ENCODE results near the gene AGBL4.

Gene AGBL4

GRCh38 chr1:48758976-48759375 lies 1264.8 kb downstream of the AGBL4 start:
- POLR2A ChIA-PET: no interaction called here
- TF ChIP-seq ZBTB6 (tag by site-specific recombination; IDR thresholded peaks at IDR 0.05): no peak
- TF ChIP-seq YY2 (tag by site-specific recombination; IDR thresholded peaks at IDR 0.05): no peak
- no peak for TF ChIP-seq ZSCAN5A (tag by site-specific recombination; IDR thresholded peaks at IDR 0.05)
- no peak for TF ChIP-seq ZNF623 (tag by site-specific recombination; IDR thresholded peaks at IDR 0.05)
- no peak for TF ChIP-seq ZNF626 (tag by site-specific recombination; IDR thresholded peaks at IDR 0.05)
- no peak for TF ChIP-seq ZNF23 (tag by site-specific recombination; IDR thresholded peaks at IDR 0.05; ENCODE audit: borderline replicate concordance)
- no peak for TF ChIP-seq ZNF10 (tag by site-specific recombination; IDR thresholded peaks at IDR 0.05)
- TF ChIP-seq ZNF394 (tag by site-specific recombination; IDR thresholded peaks at IDR 0.05; ENCODE audit: borderline replicate concordance): no peak
- TF ChIP-seq, protein P1, sequence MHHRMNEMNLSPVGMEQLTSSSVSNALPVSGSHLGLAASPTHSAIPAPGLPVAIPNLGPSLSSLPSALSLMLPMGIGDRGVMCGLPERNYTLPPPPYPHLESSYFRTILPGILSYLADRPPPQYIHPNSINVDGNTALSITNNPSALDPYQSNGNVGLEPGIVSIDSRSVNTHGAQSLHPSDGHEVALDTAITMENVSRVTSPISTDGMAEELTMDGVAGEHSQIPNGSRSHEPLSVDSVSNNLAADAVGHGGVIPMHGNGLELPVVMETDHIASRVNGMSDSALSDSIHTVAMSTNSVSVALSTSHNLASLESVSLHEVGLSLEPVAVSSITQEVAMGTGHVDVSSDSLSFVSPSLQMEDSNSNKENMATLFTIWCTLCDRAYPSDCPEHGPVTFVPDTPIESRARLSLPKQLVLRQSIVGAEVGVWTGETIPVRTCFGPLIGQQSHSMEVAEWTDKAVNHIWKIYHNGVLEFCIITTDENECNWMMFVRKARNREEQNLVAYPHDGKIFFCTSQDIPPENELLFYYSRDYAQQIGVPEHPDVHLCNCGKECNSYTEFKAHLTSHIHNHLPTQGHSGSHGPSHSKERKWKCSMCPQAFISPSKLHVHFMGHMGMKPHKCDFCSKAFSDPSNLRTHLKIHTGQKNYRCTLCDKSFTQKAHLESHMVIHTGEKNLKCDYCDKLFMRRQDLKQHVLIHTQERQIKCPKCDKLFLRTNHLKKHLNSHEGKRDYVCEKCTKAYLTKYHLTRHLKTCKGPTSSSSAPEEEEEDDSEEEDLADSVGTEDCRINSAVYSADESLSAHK (tag by site-specific recombination; IDR thresholded peaks at IDR 0.05): no peak
- no peak for TF ChIP-seq BCL11A (tag by site-specific recombination; IDR thresholded peaks at IDR 0.05; ENCODE audit: low read depth)
- no peak for TF ChIP-seq ZNF366 (tag by site-specific recombination; conservative IDR thresholded peaks at IDR 0.05)
- TF ChIP-seq, protein P2, sequence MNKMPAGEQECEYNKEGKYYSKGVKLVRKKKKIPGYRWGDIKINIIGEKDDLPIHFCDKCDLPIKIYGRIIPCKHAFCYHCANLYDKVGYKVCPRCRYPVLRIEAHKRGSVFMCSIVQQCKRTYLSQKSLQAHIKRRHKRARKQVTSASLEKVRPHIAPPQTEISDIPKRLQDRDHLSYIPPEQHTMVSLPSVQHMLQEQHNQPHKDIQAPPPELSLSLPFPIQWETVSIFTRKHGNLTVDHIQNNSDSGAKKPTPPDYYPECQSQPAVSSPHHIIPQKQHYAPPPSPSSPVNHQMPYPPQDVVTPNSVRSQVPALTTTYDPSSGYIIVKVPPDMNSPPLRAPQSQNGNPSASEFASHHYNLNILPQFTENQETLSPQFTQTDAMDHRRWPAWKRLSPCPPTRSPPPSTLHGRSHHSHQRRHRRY (tag by site-specific recombination; IDR thresholded peaks at IDR 0.05): no peak
- TF ChIP-seq ZNF280C (tag by site-specific recombination; IDR thresholded peaks at IDR 0.05): no peak
- TF ChIP-seq ZNF426 (tag by site-specific recombination; IDR thresholded peaks at IDR 0.05): no peak
- no peak for TF ChIP-seq ZNF362 (tag by site-specific recombination; IDR thresholded peaks at IDR 0.05)
- no peak for TF ChIP-seq ZNF416 (tag by site-specific recombination; IDR thresholded peaks at IDR 0.05)
- no peak for TF ChIP-seq ZNF548 (tag by site-specific recombination; IDR thresholded peaks at IDR 0.05)
- H3K27ac ChIP-seq (ENCODE audit: extremely low read depth, low read depth, low read length): no peak overlapping the region
- no peaks in the 10 kb centered on the region for H3K4me1 ChIP-seq (ENCODE audit: control insufficient read depth, insufficient read depth, low read length)
- H3K36me3 ChIP-seq (ENCODE audit: control insufficient read depth in 2 of 2, insufficient read depth in 1 of 2, low read length in 2 of 2): peaks cover 4 to 50% of the 10 kb centered on the region in 2 experiments; a peak in 2 of 3 replicates
- no peak overlapping the region for H3K4me3 ChIP-seq (ENCODE audit: low read depth, low read length)
- no peaks in the 10 kb centered on the region for H3K9me3 ChIP-seq (ENCODE audit: control insufficient read depth, insufficient read depth, low read depth, low read length)
- CTCF ChIA-PET: interaction anchor here (1.2 kb wide), 1 partner anchor 201 kb away, joined by 3 read pairs; no protein-coding TSS in a partner anchor

All from HEK293 (cell line).